BJ (cell line): Measurements from ENCODE around the gene RAI1. TPM values are rescaled to one million over a fixed set of nuclear protein-coding genes. Genes with fewer than 3 reads are reported as not detected.
A peak's percentile ranks its signal among the peaks of the same experiment; 100 is the strongest.

Experiments
- CTCF ChIA-PET: fragments of 350-600 bp; formaldehyde crosslinking; extraction: SDS; loops from one replicate; lab custom pipeline; 2021; ENCODE audit warnings: antibody characterized with exemption, inconsistent platforms; lab: Yijun Ruan, JAX
- POLR2A ChIA-PET: fragments of 300-600 bp; sonication (Branson Sonifier 250); formaldehyde crosslinking; extraction: SDS; loops from one replicate; lab custom pipeline; 2021; ENCODE audit warnings: antibody characterized with exemption; lab: Charles Lee
- DNase-seq: peaks from one replicate; pipeline ENCODE4 v3.0.0-alpha.2; 2011; ENCODE audit warnings: low read depth
- H3K27me3 ChIP-seq: 2 replicates; pipeline ENCODE4 v1.6.0; 2011; ENCODE audit warnings: low read length; ENCODE audit not compliant: control insufficient read depth, insufficient read depth
- H3K36me3 ChIP-seq: 2 replicates; pipeline ENCODE4 v1.5.1; 2011; ENCODE audit warnings: low read length; ENCODE audit not compliant: control insufficient read depth, insufficient read depth
- H3K4me3 ChIP-seq: 2 replicates; pipeline ENCODE4 v1.5.1; 2011; ENCODE audit warnings: low read depth, mild to moderate bottlenecking, control low read depth, low read length
- CTCF ChIP-seq: IDR thresholded peaks from 2 replicates; pipeline ENCODE4 v1.5.1; 2011; ENCODE audit warnings: low read depth, mild to moderate bottlenecking, control low read depth, inconsistent platforms, low read length, moderate library complexity; ENCODE audit not compliant: insufficient read depth
- polyA plus RNA-seq: library from polyadenylated mRNA; depleted of rRNA; stranded (reverse); fragments of >200 nt; gene quantifications from 2 replicates; pipeline ENCODE4 v1.2.3, GENCODE V29; 2011

Gene RAI1
- polyA plus RNA-seq, 1 experiment, result 2.4 TPM

DNA sequence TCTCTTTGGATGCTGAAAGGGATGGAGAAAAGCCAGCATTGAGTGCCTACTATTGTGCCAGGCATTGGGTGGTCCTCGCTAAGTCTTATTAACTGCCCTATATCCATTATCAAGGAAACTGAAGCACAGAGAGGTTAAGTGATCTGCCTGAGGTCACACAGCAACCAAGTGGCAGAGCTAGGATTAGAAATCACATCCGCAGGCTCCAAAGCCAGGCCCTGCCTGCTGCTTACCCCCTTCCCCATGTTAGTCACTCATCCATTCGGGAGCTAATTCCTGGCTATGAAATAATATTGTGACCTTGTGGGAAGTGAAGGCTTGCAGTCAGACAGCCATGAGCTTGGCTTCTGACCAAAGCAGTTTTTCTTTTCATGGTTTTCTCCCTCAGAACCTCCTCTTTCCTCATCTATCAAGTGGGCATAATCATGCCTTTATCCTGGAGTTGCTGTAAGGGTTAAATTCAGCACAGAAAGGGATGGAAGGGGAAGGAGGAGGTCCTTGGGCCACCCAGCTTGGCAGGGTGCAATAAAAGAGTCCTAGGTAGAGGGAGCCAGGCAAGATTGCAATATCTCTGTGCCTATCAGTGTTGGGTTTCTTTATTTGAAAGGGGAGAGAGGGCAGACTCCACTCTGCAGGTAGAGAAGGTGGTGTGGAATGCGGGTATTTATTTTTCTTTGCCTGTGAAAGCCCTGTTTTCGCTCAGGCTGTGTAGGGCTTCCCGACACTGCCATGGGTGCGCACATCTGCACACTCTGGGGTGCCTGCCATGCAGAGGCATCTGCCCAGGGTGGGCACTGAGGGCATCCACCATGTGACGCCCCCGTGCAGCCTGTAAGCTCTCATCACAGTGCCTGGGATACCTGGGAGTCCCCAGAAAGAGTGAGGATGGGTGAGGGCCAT, 11.3 kb downstream of the RAI1 start:
- ChIA-PET POLR2A (no interaction called here), CTCF (interaction anchor here (1.2 to 3.0 kb wide), 4 partner anchors 12 to 120 kb away, joined by 3 to 8 read pairs (median 4); no protein-coding TSS in a partner anchor)
- no peak for TF ChIP-seq CTCF
- no peak for DNase-seq
- Histone ChIP-seq H3K36me3 (no peaks in the 10 kb centered on the region; the same call in 1 of the 2 replicates), H3K4me3 (no peak overlapping the region), H3K27me3 (no peaks in the 10 kb centered on the region)

DNA sequence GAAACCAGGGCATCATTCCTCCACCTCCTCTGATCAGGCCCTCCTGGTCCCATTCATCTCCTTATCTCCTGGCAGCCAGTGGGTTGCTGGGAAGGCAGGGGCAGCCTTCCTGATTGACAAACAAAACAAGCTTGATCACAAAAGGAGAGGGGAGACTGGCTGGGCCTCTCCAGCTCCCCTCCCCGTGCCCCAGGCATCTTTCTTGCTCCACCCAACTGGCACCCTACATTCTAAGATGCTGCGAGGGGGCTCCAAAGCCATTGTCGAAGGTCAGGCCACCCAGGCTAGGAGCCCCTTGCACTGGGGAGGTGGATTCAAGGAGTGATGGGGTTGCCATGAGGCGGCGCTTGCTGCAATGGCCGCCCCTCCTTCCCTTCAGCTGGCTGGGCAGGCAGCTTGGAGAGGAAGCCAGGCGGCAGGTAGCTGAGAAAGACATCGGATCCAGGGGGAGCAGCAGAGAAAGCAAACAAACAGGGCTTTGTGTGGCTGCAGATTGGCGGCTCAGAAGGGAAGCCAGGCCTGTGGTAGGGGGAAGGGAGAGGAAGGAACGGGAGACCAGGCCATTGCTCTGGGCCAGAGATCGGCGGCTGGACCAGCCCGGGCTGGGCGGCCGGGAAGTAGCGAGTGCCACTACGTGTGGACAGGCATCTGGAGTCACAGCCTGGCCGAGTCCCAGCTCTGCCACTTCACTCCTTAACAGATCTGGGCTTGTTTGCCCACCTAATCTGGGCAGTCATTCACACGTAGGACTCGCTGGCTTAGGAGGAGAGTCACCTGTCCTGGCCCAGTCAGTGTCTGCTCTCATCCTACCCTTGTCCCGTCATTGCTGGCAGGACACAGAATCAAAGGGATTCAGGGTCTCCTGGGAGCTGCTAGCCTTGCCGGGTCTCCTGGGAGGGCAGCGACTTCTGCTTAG, 12.3 kb downstream of the RAI1 start:
- DNase-seq, result no peak
- CTCF ChIA-PET, result interaction anchor here (0.6 to 1.5 kb wide), 4 partner anchors 13 to 119 kb away, joined by 3 to 5 read pairs (median 4); no protein-coding TSS in a partner anchor

GRCh38 chr17:17694169-17695081, 13.2 kb downstream of the RAI1 start:
- Histone ChIP-seq H3K36me3 (no peaks in the 10 kb centered on the region; the same call in none of the 2 replicates), H3K27me3 (no peaks in the 10 kb centered on the region), H3K4me3 (peak overlapping the region; percentile 55)
- ChIA-PET POLR2A (no interaction called here), CTCF (interaction anchor here (1.5 kb wide), 1 partner anchor 12 kb away, joined by 3 read pairs; no protein-coding TSS in a partner anchor)
- DNase-seq, result no peak
- no peak for TF ChIP-seq CTCF

More for the DNA sequence above, 12.3 kb downstream of the RAI1 start:
- H3K4me3 ChIP-seq, result no peak overlapping the region; the same call in 1 of the 2 replicates
- no peak for TF ChIP-seq CTCF
- no peaks in the 10 kb centered on the region for H3K27me3 ChIP-seq
- no peaks in the 10 kb centered on the region; the same call in none of the 2 replicates for H3K36me3 ChIP-seq
- POLR2A ChIA-PET, result no interaction called here

DNA sequence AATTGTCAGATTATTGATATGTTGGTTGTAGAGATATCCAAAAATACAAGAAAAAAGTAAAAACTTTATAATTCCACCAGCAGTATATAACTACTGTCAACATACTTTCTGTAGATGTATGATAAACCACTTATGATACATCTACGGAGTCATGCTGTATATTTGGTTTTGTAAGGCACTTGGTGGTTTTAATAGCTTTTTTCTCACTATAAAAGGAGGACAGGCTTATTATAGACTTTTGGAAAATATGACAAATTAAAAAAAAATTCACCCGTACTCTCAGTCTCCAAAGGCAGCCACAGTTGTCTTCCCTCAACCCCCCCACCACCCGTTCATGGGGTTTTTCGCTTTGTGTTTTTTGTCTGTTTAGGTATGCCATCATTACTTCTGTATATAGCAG, 14.8 kb downstream of the RAI1 start:
- DNase-seq, result no peak
- H3K27me3 ChIP-seq, result no peaks in the 10 kb centered on the region
- TF ChIP-seq CTCF, result no peak
- peaks cover 1% of the 10 kb centered on the region for H3K36me3 ChIP-seq
- ChIA-PET POLR2A (no interaction called here), CTCF (interaction anchor here (1.0 kb wide), 1 partner anchor 44 kb away, joined by 3 read pairs; no protein-coding TSS in a partner anchor)
- no peak overlapping the region for H3K4me3 ChIP-seq
